Measurements from ENCODE around the gene OR51V1.

Gene OR51V1

GRCh38 chr11:5230266-5230665 is 29.8 kb upstream of the OR51V1 start:
- H2AFZ ChIP-seq (ENCODE audit: low read depth) = 0 out of 2 replicates have a peak overlapping the region, but pooled peaks have one; percentile 44
- no peak overlapping the region for H3K9ac ChIP-seq
- H4K20me1 ChIP-seq (ENCODE audit: insufficient read depth) = no peaks in the 10 kb centered on the region
- peaks cover 76% of the 10 kb centered on the region for H3K4me1 ChIP-seq (ENCODE audit: low read depth, poor library complexity, severe bottlenecking)
- H3K27me3 ChIP-seq (ENCODE audit: insufficient read depth, low read depth) = no peaks in the 10 kb centered on the region
- no peak overlapping the region for H3K4me3 ChIP-seq (IDR thresholded peaks at IDR 0.05; ENCODE audit: insufficient read depth, low read depth, low read length)
- H3K36me3 ChIP-seq (ENCODE audit: insufficient read depth) = no peaks in the 10 kb centered on the region
- no peaks in the 10 kb centered on the region for H3K79me2 ChIP-seq (ENCODE audit: insufficient read depth, low read depth)
- peak overlapping the region; percentile 67 for H3K4me2 ChIP-seq
- H3K27ac ChIP-seq = peak overlapping the region; percentile 43
- TF ChIP-seq CTCF (conservative IDR thresholded peaks at IDR 0.05; ENCODE audit: low read depth, low read length) = no peak

GRCh38 chr11:5229796-5230195 is 29.3 kb upstream of the OR51V1 start:
- Histone ChIP-seq H3K9ac (no peak overlapping the region), H2AFZ (ENCODE audit: low read depth) (peak overlapping the region; percentile 44; the same call in 1 of the 2 replicates), H3K36me3 (ENCODE audit: insufficient read depth) (no peaks in the 10 kb centered on the region), H3K4me1 (ENCODE audit: low read depth, poor library complexity, severe bottlenecking) (peaks cover 71% of the 10 kb centered on the region), H3K4me3 (IDR thresholded peaks at IDR 0.05; ENCODE audit: insufficient read depth, low read depth, low read length) (no peak overlapping the region), H3K27ac (peak overlapping the region; percentile 43), H3K4me2 (peak overlapping the region; percentile 67), H3K27me3 (ENCODE audit: insufficient read depth, low read depth) (no peaks in the 10 kb centered on the region), H4K20me1 (ENCODE audit: insufficient read depth) (no peaks in the 10 kb centered on the region), H3K79me2 (ENCODE audit: insufficient read depth, low read depth) (no peaks in the 10 kb centered on the region)
- no peak for TF ChIP-seq CTCF (conservative IDR thresholded peaks at IDR 0.05; ENCODE audit: low read depth, low read length)

- H3K27me3 ChIP-seq (ENCODE audit: insufficient read depth, low read depth) = no peaks in the 10 kb centered on the region
- H3K27ac ChIP-seq = peak overlapping the region; percentile 43
- H3K4me3 ChIP-seq (IDR thresholded peaks at IDR 0.05; ENCODE audit: insufficient read depth, low read depth, low read length) = no peak overlapping the region
- peak overlapping the region; percentile 44; the same call in 1 of the 2 replicates for H2AFZ ChIP-seq (ENCODE audit: low read depth)
- H4K20me1 ChIP-seq (ENCODE audit: insufficient read depth) = no peaks in the 10 kb centered on the region
- no peaks in the 10 kb centered on the region for H3K36me3 ChIP-seq (ENCODE audit: insufficient read depth)
- H3K4me2 ChIP-seq = peak overlapping the region; percentile 67
- H3K4me1 ChIP-seq (ENCODE audit: low read depth, poor library complexity, severe bottlenecking) = peaks cover 69% of the 10 kb centered on the region
- TF ChIP-seq CTCF (conservative IDR thresholded peaks at IDR 0.05; ENCODE audit: low read depth, low read length) = no peak
- no peak overlapping the region for H3K9ac ChIP-seq
- H3K79me2 ChIP-seq (ENCODE audit: insufficient read depth, low read depth) = no peaks in the 10 kb centered on the region
Measured at GRCh38 chr11:5229356-5229755, 28.9 kb upstream of the OR51V1 start.

GRCh38 chr11:5228124-5228523 is 27.6 kb upstream of the OR51V1 start:
- H3K4me3 ChIP-seq (IDR thresholded peaks at IDR 0.05; ENCODE audit: insufficient read depth, low read depth, low read length) = no peak overlapping the region
- no peak for TF ChIP-seq CTCF (conservative IDR thresholded peaks at IDR 0.05; ENCODE audit: low read depth, low read length)
- H3K36me3 ChIP-seq (ENCODE audit: insufficient read depth) = no peaks in the 10 kb centered on the region
- H3K79me2 ChIP-seq (ENCODE audit: insufficient read depth, low read depth) = no peaks in the 10 kb centered on the region
- H3K4me2 ChIP-seq = no peak overlapping the region
- H3K27ac ChIP-seq = no peak overlapping the region
- no peak overlapping the region for H3K9ac ChIP-seq
- H4K20me1 ChIP-seq (ENCODE audit: insufficient read depth) = no peaks in the 10 kb centered on the region
- no peak overlapping the region for H2AFZ ChIP-seq (ENCODE audit: low read depth)
- peaks cover 57% of the 10 kb centered on the region for H3K4me1 ChIP-seq (ENCODE audit: low read depth, poor library complexity, severe bottlenecking)
- no peaks in the 10 kb centered on the region for H3K27me3 ChIP-seq (ENCODE audit: insufficient read depth, low read depth)

Data from KMS-11 (cell line).